GM19043 (cell line): ENCODE data around the gene NMNAT1.
"Not testable (repeated sequence)": the region's sequence is repeated elsewhere in the genome, so short reads cannot be mapped to it uniquely, and the experiment has no call there.

Experiments
- ATAC-seq: cut with Tn5 transposase; IDR thresholded peaks from one replicate; pipeline ENCODE4 v1.9.1; 2021; ENCODE audit warnings: low read depth; ENCODE audit not compliant: unreplicated experiment

NMNAT1 gene

DNA sequence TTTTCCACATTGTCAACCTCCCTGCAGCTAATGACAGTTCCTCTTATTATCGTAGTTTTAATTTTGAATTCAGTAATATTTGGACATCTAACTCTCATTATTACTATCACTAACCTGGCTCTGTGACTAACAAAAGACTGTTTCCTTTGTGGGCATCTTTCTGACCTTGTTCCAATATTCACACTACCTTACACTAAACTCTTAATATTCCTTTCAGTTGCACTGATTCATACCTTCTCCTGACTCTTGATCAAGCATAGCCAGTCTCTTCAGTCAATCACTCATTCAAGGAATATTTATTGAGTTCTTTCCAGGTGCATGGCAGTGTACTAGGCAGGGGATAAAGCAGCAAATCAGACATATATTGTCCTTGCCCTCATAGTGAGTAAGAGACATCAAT is 25.4 kb upstream of the NMNAT1 start:
- ATAC-seq = no peak

GRCh38 chr1:9920606-9921005 is 22.7 kb upstream of the NMNAT1 start:
- no peak for ATAC-seq

DNA sequence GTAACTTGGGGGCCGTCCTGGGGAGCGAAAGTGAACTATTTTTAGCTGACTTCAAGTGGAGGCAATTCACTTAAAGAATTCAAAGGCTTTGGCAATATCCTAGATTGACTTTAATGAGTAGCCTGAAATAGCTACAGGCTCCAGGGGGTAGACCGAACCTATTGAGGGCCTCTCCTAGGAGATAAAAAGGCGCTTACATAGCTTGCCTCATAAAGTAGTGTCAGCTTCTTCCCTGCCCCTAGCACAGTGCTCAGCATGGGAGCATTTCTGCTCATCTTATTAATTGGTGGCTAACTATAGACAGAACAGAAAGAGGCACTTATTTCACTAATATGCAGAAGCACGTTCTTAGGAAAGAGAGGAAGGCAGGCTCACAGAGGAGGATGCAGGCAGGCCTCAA is 20.9 kb upstream of the NMNAT1 start:
- no peak for ATAC-seq

GRCh38 chr1:9927259-9927658 is 16.0 kb upstream of the NMNAT1 start:
- ATAC-seq = no peak

- no peak for ATAC-seq
These were observed 13.6 kb upstream of the NMNAT1 start for GRCh38 chr1:9929431-9930385.

DNA sequence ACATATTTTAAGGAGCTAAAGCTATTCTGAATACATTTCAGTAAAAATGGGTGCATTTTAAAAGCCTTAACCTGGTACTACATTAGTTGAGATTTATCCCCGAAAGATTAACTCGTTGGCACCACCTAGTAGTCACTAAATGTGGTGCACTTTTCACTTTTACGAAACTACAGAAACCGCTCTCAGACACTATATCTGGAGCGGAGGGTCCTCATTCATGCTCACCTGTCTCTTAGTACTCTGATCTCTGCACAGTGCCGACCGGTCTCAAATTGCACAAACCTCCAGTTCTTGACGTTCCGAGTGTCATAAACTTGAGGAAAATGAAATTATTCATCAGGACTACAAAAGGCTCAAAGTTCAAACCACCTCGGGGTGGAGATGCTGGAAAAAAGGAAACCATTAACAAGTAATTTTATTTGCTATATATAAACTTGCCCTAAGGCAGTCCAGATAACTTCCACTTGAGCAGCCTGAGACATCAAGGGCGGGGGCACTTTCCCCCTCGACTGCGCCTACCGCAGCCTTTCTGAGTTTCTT is 806 bp upstream of the NMNAT1 start:
- no peak for ATAC-seq

- ATAC-seq = no peak
These were observed 3.0 kb downstream of the NMNAT1 start for GRCh38 chr1:9946315-9946714.

- no peak for ATAC-seq
These were observed 14.5 kb downstream of the NMNAT1 start for GRCh38 chr1:9957726-9958125.

DNA sequence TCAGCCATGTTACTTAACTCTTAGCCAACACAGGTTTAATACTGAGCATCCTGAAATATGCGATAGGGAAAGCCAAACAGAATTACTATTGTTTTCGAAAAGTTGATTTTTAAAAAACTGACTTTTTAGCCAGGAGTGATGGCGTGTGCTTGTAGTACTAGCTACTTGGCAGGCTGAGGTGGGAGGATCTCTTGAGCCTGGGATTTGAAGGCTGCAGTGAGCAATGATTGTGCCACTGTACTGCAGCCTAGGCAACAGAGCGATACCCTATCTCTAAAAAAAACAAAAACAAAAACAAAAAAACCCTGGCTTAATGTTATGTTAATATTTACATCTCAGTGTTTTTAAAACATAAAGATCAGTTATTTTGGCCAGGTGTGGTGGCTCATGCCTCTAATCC is 16.7 kb downstream of the NMNAT1 start:
- no peak for ATAC-seq

- ATAC-seq = no peak
These were observed 17.7 kb downstream of the NMNAT1 start for GRCh38 chr1:9960706-9961562.

DNA sequence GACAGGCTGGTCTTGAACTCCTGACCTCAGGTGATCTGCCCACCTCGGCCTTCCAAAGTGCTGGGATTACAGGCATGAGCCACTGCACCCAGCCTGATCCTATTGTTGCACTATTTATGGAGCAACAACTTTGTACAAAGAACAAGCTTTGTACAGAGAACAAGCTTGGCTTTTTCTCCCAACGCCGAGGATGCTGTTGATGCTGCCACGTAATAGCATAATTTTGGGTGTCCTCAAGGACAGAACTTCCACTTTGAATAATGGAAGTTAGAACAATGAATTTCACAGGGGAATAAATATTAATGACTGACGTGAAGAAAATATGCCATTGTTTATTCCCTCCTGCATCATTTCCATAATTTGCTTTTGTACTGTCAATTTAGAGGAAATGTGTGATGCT is 41.0 kb downstream of the NMNAT1 start:
- no peak for ATAC-seq

- ATAC-seq = no peak
These were observed 41.7 kb downstream of the NMNAT1 start for GRCh38 chr1:9985001-9985400.

DNA sequence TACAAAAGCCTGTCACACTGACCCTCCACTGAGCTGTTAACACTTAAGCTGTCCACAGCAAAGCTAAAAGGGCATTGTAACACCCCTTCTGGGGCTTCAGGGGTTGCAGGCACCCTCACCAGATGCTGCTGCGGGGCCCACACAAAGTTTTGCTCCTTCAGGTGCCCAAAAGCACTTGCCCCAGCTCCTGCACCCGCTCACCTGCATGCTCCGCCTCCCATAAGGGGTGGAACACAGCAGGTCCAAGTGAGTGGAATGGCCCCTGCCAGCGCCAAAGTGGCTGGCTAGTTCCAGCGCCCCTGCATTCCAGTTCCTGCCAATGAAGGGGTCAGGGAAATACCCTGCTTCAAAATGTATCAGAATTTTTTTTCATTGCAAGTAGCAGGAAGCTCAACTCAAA is 46.5 kb downstream of the NMNAT1 start:
- ATAC-seq = no peak

DNA sequence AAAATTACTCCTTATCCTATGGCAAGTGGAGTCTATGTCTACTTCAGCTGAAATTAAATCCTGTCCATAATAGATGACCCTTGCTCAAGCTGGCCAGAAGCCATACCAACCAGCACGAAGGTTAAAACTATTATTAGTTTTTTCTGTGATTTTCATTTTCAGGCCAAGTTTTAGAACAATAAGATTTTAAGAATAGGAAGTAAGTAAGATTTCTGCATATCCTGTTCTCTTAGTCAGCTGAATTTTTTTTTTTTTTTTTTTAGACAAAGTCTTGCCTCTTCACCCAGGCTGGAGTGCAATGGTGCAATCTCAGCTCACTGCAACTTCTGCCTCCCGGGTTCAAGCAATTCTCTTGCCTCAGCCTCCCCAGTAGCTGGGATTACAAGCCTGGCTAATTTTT is 47.7 kb downstream of the NMNAT1 start:
- ATAC-seq = no peak

DNA sequence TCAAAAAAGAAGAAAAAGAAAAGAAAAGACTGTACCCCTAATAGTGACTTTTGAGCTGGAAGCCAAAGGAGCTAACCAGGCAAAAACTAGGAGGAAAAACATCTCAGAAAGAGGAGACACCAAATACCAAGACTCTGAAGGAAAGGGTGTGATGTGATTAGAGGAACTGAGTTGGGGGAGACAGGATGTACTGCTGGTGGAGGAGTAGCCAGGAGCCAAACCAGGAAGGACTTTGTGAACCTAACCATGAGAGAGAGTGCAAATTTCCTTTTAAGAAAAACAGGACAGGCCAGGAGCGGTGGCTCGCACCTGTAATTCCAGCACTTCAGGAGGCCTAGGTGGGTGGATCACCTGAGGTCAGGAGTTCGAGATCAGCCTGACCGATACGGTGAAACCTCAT is 49.6 kb downstream of the NMNAT1 start:
- no peak for ATAC-seq

DNA sequence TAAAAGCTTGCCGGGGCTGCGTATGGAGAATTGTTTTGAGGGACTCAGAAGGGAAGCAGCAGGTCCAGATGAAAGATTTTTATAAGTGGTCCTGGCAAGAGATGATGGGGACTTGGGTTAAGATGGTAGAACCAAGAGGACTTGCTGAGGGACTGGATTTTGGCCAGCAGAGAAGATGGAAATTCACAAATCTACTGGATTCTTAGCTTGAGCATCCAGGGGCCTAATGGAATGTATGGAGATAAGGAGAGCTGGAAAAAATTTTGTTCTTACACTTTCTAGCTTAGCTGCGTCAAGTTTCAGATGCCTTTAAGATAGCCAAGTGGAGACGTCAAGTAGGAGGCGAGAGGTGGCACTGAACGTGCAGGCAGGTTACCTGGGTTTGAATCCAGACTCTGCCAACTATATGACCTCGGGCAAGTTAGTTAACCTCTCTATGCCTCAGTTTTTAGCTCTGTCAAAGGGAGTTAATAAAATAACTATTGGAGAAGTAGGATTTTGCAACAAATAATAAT is 50.3 kb downstream of the NMNAT1 start:
- no peak for ATAC-seq

GRCh38 chr1:9996624-9997582 is 53.6 kb downstream of the NMNAT1 start, which contains the start of gene RBP7:
Gene RBP7 (plus strand): TSS chr1:9997228. CDS start chr1:9997259, 31 bp downstream.
- ATAC-seq = no peak

DNA sequence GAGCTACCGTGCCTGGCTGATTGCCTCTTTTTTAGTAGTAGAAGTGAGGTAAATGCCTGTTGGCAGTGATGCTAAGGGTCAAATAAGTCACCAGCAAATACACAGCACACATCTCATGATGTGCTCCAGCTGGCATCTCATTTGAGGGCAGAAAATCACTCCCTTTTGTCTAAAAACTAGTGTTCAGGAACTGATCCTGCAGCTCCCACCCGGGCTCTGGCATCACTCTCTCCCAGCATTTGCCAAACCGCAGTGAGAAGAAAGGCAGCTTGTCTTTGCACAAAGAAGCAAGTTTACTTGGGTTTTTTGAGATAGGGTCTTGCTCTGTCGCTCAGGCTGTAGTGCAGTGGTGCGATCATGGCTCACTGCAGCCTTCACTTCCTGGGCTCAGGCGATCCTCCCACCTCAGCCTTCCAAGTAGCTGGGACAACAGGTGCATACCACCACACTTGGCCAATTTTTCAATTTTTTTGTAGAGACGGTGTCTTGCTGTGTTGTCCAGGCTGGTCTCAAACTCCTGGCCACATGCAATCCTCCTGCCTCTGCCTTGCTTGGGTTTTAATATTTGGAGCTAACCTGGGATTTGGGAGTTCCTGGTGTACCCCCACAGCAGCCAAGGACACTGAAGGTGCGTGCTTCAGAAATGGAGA is 57.9 kb downstream of the NMNAT1 start:
- ATAC-seq = no peak

- ATAC-seq = not testable (repeated sequence)
These were observed 62.0 kb downstream of the NMNAT1 start for GRCh38 chr1:10005248-10005647.
